GM19043 (cell line): ENCODE data around the gene CCNY.

Experiments used
- ATAC-seq: cut with Tn5 transposase; IDR thresholded peaks from one replicate; pipeline ENCODE4 v1.9.1; 2021; ENCODE audit warnings: low read depth; ENCODE audit not compliant: unreplicated experiment

CCNY gene

GRCh38 chr10:35607475-35608327, 271.4 kb downstream of the CCNY start:
- ATAC-seq: no peak

- no peak for ATAC-seq
These were observed 272.0 kb downstream of the CCNY start for GRCh38 chr10:35608328-35608672.

GRCh38 chr10:35611750-35612149, 275.4 kb downstream of the CCNY start:
- no peak for ATAC-seq

GRCh38 chr10:35612385-35613106, 276.2 kb downstream of the CCNY start:
- no peak for ATAC-seq

- ATAC-seq: no peak
These were observed 276.8 kb downstream of the CCNY start for GRCh38 chr10:35613107-35613440.

- no peak for ATAC-seq
These were observed 277.4 kb downstream of the CCNY start for GRCh38 chr10:35613597-35614226.

- ATAC-seq: no peak
These were observed 278.0 kb downstream of the CCNY start for GRCh38 chr10:35614312-35614711.
